Body of pancreas (tissue), 4 donors: ENCODE measurements around the gene LRP11.

Source experiments
- CTCF ChIP-seq, 7 experiments: fragments of 450-650 bp in 4 of 7; fragments of 200-600 bp in 3 of 7; sonication (generic) in 3 of 7; IDR thresholded peaks; one replicate each; pipeline ENCODE4 v1.5.1; 2016 to 2019; ENCODE audit warnings: antibody characterized with exemption in 7 of 7
- POLR2A ChIP-seq, 3 donors: fragments of 450-650 bp; IDR thresholded peaks; one replicate each; pipeline ENCODE4 v1.6.1; 2016; ENCODE audit warnings: antibody characterized with exemption in 3 of 3, mild to moderate bottlenecking in 2 of 3

GRCh38 chr6:149852881-149853280 lies 11.3 kb downstream of the LRP11 start:
- TF ChIP-seq CTCF (IDR thresholded peaks at IDR 0.05) = no peak
- TF ChIP-seq POLR2A (IDR thresholded peaks at IDR 0.05) = no peak
